Stimulated activated CD8-positive, alpha-beta memory T cell treated with anti-CD3 and anti-CD28 coated beads, Interleukin-4, amount 100 ng/mL, for 48 hours (primary cell): ENCODE results near the gene OTUD3.
"Not testable (repeated sequence)": the region's sequence is repeated elsewhere in the genome, so short reads cannot be mapped to it uniquely, and the experiment has no call there.

Experiments used
- DNase-seq: peaks from one replicate; pipeline ENCODE4 v3.0.0-alpha.2; 2020

Gene OTUD3

DNA sequence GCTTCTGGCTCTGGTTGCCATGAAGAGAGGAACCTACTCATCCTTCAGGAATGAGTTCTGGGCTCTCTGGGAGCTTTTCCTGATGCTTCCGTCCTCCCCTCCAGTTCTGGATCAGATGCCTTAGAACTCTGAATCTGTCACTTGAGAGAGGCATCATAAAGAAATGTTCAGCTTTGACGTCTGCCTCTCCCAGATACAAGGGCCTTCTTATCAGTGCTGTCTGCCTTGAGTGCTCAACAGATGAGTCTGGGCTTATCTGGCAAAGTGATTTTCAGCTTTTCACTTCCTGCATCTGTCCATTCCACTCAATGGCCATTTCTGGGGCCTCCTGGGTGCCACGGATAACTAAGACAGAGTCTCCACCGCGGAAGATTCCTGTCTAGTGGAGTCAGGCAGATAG lies 12.3 kb upstream of the OTUD3 start:
- no peak for DNase-seq

DNA sequence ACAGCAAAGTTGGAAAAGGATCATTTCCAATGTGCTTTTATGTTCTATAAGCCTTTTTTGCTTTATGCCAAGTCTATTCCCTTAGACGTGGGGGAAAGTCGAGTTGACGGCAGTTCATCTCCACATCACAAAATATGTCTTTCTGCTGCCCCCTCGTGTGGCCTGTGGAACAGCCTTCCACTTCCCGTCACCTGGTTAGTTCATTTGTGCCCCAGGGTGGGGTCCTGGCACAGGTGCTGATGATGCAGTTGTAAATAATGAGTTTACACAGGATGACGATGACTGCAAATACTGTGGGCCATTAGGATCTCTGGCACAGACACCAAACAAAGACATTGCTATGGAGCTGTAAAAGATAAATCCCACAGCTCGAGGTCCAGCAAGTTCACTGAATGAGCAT lies 10.0 kb upstream of the OTUD3 start:
- no peak for DNase-seq

DNA sequence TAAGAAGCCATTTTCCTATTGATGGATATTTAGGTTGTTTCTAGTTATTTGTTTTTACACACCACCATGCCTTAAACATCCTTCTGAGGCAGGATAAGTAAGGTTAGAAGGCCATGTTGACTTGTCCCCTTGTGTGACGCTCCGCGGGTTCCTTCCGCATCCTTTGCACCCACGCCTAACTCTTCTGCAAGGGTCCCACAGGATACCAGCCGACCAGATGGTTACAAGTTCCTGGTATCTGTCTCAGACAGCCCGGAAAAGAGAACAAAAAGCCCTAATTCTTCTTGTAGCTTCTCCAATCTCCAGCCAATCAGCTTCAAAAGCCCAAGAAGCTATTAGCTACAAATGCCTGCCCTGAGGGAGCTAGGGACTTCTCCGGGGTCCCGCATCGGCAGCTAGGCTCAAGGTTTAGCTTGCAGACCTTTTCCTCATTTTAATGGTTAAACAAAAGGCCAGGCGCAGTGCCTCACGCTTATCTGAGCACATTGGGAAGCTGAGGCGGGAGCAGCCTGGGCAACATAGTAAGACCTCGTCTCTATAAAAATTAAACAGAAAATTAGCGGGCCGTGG lies 4.9 kb upstream of the OTUD3 start:
- no peak for DNase-seq

DNA sequence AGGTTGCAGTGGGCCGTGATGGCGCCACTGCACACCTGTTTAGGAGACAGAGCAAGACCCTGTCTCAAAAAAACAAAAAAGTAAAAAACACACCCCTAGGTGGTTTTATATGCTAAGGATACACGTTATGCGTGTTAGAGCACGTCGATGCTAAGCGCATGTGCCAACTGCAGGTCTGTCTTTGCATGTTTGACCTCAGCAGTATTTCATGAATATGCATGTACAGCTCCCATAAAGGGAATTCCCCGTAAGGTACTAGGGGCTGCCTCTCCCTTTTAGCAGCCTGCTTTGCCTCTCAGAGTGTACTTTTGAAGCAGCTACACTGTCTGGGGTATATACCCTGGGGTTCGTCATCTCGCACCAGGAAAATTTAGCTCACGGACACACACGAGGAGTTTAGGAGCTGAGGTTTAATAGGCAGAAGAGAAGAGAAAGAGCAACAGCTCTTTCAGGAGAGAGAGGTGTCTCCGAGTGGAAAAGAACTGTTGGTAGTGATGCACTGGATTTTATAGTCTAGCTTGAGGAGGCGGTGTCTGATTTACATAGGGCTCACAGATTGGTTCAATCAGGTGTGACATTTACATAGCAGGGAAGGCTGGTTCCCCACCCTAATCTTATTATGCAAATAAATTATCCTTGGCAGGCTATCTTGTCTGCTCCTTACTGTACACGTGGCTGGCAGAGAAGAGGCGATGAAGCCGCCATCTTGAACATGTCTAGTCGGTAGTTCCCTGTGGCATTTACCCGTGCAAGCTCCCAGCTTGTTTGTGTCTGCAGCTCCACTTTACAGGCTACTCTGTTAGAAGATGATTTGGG lies 4.2 kb upstream of the OTUD3 start:
- DNase-seq: no peak

DNA sequence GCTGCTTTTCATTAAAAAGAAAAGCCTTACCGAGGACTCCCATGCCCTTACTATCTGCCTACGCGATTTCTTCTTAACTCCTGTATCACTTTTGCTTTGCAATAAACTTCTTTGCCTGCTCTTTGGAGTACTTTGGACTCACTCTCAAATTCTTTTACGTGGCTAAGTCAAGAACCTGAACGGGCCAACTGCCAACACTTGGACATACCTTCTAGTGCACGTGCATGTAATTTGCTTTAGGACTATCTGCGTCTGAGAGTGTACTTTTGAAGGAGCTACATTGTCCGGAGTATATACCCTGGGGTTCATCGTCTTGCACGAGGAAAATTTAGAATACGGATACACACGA lies 3.6 kb upstream of the OTUD3 start:
- DNase-seq: no peak

DNA sequence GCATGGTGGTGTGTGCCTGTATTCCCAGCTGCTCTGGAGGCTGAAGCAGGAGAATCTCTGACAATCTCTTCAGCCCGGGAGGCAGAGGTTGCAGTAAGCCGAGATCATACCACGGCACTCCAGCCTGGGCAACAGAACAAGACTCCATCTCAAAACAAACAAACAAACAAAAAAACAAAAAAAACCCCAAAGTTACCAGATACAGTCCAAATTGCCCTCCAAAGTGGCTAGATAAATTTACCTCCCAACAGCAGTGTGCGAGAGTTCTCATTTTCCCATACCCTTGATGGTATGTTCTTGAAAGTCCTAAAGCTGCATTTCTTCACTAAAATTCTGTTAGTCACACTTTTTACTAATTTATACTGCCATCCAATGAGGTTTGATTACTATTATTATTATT lies 3.0 kb upstream of the OTUD3 start:
- no peak for DNase-seq

DNA sequence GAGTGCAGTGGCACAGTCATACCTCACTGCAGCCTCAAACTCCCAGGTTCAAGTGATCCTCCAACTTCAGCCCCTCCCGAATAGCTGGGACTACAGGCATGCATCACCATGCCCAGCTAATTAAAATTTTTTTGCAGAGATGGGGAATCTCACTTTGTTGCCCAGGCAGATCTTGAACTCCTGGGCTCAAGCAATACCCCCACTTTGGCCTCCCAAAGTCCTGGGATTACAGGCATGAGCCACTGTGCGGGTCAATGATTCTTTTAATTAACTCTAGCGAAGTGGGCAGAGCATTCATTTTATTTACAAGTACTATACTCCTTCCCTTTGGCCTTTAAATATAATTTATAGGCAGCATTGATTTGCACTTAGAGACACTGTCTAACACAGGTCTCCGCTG lies 2.5 kb upstream of the OTUD3 start:
- no peak for DNase-seq

DNA sequence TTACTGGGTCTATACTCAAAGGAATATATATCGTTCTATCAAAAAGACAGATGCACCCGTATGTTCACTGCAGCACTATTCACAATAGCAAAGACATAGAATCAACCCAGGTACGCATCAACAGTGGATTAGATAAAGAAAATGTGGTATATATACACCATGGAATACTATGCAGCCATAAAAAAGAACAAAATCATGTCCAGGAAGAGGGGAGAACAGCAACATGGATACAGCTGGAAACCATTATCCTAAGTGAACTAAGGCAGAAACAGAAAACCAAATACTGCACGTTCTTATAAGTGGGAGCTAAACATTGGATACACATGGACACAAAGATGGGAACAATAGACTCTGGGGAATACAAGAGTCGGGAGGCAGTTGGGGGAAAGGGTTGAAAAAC lies 1.4 kb upstream of the OTUD3 start:
- not testable (repeated sequence) for DNase-seq

DNA sequence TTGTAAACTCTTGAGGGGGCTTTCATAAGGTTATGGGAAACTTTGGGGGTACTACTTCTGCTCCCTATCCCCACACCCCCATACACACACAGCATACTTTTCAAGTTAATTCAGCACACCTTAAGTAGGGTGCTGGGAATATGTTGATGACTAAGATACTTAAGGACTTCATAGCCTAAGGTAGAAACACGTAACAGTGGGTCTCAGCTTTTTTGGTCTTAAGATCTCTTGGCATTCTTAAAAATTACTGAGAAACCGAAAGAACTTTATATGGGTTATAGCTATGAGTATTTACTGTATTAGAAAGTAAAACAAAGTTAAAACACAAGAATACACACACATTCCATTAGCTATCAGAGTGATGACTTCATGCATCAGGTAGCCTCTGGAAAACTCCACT lies 2.1 kb downstream of the OTUD3 start:
- DNase-seq: no peak

DNA sequence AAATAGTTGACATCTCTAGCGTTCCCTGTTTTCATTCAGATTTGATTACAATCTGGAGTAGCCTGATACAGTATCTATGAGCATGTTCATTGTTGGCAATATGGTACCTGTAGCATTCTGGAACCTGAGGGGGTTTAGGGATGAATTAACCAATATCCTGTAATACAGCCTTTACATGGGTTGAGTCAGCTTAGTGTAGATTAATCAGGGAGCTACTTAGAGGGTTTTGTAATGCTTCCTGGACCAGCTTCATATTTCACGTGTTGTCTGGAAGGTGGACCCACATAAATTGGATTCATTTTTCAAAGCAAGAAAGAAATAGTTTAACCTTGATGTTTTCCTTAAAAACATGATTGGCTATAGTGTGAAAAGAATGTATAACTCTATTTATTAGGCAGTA lies 3.6 kb downstream of the OTUD3 start:
- DNase-seq: no peak

DNA sequence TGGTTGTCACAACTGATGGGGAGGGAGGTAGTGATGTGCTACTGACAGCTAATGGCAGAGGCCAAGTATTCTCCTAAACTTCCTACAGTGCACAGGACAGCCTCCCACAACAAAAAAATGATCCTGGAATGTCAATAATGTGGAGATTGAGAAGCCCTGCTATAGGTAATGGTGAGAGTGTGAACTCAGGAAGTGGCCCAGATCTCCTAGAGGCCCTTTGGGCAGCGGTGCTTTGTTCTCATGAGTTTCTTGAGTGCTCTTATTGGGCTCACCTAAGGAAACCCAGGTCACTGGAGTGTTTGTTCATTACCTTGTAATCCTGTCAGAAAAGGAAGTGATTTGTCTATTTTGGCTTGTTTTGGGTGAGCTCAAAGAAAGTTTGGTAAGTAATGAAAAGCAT lies 5.9 kb downstream of the OTUD3 start:
- DNase-seq: no peak

DNA sequence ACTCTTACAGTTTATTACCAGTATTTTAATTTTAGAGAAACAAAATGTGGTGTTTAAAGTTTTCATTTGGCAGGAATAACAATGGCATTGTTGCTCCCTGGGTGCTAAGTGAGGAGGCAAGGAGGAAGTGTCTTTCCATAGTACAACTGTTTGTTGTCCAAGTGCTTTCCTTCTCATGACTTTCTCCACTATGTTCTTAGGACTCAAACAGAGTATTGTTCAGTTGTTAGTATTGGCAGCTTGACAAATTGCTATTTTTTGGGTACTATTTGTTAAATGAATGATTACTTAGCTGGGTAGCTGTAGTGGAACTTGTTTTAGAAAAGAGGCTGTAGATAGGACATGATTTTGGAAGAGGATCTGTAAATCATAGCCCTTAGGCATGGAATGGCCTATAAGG lies 7.5 kb downstream of the OTUD3 start:
- DNase-seq: no peak

DNA sequence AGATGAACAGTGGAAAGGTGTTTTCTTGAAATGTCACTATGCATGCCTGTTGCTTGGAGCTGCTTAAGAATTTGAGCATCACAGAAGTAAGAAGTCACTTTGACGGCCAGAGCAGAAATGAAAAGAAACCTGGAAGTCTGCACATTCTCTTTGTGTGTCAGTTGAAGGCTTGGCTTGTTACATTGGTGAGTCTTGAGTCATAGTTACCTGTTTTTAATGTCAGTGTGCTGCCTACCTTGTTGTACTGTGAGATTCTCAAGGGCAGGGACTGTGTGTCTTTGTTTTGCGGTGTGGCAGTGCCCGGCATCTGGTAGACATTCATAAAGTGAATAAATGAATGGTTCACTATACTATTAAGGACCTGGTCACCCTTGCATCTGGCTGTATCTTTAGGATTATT lies 9.9 kb downstream of the OTUD3 start:
- DNase-seq: no peak

DNA sequence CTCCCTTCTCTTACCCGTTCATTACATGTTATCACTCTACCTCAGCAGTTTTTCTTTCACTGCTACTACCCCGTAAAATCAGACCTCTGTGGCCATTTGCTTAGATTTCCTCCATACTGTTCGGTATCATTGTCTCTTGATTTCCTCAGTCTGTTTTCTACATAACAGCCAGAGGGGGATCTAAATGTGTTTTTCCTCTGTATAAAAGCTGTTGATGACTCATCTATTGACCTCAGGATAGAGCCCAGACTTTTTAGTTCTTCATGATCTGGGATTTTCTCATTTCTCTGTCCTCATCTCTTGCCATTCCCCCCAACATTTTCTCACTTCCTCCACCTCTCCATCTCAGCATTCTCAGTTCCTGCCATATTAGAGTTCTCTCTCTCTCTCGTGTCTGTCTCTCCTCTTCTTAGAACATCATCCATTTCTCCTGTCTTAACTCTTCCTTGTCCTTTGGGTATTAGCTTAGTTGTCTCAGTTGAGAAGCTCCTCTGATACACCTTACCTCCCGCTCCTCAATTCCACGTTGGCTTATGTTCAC lies 10.5 kb downstream of the OTUD3 start:
- no peak for DNase-seq

DNA sequence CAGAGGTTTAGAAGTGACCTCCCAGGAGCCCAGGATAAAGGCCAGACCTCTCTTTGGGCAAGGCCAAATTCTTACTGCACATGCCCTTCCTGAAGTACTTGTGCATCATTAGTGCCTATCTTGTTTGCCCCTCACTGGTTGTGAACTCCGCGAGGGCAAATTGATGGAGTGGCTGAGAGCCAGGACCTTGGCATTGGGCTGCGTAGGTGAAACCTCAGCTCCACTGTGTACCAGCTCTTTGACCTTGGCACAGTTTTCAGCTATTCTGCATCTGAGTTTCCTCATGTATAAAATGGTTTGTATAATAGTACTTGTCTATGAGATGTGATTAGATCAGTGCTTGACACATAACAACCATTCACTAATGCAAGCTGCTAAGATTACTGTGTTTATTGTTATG lies 11.5 kb downstream of the OTUD3 start:
- no peak for DNase-seq

DNA sequence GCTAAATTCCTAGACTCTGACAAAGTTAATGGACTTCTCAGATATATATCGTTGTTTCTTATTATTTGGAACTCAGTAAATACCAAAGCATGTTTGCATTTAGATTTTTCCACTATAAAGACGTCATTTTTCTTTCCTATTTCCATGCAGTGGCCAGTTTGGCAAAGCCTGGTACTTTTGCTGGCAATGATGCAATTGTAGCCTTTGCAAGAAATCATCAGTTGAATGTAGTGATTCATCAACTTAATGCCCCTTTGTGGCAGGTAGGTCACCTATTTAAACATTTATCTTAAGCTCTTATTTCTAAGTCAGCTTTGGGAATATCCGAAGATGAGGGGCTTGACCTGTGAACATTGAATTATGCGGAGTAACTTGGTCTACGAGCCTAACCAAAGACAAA lies 12.0 kb downstream of the OTUD3 start:
- no peak for DNase-seq

DNA sequence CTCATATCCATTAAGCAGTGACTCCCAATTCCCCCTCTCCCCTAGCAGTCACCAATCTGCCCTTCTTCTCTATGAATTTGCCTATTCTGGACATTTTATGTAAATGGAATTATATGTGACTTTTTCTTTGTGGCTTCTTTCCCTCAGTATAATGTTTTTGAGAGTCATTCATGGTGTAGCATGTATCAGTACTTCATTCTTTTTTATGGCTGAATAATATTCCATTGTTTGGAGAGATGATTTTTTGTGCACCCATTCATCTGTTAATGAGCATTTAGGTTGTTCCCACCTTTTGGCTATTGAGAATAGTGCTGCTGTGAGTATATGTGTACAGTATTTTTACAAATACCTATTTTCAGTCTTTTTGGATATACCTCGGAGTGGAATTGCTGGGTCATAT lies 19.5 kb downstream of the OTUD3 start:
- no peak for DNase-seq

DNA sequence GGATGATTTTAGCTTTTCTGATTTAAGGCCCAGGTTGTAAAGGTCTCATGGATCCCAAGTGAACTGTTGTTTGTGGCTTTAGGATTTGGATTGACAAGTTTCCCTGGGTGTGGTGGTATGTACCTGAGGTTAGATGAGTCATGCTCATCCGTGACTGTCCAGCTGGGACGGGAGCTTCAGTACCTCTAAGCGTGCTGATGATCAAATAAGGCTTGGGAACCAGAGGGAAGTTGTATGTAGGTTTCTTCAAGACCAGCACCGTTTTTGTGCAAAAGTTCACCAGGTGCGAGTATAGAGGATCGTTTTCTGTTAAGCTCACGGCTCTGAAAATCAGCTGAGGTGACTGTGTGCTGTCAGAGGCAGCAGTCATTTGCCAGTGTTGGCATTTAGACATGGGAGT lies 21.4 kb downstream of the OTUD3 start:
- DNase-seq: no peak

DNA sequence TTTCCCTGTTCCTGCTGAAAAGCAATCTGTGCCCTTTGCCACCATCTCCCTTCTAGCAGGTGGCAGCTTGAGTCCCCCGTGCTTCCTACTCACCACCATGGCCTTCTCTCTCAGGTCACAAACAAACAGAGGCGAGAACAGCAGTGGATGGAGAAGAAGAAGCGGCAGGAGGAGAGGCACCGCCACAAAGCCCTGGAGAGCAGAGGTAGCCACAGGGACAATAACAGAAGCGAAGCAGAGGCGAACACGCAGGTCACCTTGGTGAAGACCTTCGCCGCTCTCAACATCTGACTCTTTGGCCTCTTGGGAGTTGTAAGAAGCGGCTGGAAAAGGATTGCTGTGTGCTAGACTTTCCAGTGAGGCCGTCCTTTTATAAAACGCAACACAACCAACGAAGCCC lies 25.3 kb downstream of the OTUD3 start:
- no peak for DNase-seq

DNA sequence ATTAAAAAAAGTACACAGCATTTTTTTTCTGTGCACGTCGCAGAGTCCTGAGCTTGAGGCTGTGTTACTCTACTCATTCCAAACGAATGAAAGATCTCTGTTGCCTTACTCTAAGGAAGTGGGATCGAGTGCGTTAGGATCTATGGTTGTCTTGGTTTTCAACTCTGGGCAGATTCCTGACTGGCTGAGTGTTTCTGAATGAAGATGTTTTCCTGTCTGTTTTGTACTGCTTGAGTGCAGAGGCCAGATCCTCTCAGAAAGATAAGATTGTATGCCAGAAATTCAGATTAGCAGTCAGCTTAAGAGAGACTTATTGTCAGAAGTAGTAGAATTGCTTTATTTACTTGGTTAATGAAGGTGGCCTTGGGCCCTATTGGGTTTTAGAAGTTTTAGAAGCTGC lies 27.2 kb downstream of the OTUD3 start:
- no peak for DNase-seq

DNA sequence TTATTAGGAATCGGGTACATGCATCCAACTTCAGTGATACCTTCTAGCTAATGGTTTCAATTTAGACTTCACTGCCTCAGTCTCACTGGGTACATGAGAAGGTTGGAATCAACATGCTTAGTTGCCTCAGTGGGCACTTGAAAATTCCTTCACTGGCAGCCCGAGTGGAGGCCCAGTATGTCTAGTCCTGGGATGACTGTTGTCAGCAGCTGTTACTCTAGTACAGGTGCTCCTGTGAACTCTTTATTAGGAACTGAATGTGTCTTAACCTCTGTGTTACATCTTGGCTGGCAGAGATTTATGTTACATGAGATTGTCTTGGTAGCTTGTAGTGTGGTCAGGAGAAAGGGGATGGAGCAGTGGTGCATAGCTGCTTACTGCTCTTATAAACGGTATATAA lies 27.8 kb downstream of the OTUD3 start:
- no peak for DNase-seq

DNA sequence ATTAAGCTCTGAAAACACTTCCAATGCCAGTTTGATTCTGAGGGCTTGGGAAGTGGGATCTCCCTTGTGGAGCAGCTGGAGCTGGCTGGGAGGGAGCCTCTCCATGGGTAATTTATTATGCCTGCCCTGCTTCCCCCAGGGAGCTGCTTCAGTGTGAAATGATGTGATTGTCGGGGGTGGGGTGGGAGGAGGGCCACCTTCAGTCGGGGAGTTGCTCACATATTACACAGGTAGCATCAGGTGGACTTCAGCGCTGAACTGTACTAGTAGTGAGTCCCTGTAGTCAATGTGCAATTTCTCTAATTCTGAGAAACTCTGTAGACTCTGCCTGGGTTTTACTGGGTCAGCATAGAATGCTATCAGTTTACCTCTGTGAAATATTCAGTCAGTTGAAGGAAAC lies 28.5 kb downstream of the OTUD3 start:
- no peak for DNase-seq

DNA sequence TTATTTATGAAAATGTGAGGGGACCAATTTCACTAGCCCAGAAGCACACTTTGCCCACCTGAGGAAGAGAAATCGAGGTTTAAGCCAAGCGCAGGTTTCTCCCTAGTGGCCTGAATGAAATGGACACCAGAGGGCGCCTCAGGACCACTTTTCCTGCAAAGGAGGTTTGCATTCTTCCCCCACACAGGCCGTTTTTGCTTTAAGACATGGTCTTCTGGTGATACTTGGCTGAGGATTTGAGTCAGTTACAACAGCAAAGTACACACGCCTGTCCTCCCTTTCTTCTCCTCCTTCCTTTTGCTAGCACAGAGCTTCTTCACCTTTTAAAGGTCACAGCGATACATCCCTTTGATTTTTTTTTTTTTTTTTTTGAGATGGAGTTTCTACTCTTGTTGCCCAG lies 35.9 kb downstream of the OTUD3 start:
- peak; percentile 92 for DNase-seq

DNA sequence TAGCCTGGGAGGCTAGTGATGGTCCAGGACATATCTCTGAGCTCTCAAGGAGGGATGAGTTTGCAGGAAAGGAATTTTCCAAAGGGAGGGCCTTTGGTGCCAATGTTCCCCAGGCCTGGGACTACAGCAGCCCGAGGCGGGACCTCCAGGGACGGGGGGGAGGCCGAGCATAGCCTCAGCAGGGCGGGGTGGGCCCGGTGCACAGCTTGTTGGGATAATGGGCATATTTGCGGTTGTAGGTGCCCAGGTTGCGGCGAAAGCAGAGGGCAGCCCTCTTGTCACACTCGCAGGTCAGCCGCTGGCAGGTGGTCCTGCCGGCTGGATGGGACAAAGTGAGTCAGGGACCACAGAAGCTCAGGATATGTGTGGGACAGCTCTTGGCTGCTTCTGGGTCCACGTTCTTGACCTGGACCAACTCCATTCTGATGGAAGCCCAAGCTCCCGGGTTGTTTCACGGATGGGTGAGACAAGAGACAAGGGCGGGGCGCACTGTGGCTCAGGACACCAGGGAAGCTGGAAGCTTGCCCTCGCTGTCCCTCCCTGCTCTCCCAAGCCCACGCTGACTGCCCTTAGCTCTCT lies 38.0 kb downstream of the OTUD3 start:
- no peak for DNase-seq

DNA sequence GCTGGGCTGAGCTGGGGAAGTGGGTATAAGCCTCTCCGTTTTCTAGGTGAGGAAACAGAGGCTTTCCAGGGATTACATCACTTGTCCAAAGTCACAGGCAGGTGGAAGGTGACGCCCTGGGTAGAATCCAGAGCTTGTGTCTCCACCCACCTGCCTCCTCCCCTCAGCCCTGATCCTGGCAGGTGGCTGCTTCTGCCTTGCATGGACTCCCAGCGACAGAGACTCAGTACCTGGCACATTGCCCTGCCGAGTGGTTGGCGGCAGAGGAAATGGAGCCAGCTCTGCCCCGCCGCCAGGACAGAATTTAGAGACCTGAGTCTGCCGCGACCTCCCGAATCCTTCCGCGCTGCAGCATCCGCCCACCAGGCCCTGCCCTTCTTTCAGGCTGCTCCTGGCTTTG lies 39.1 kb downstream of the OTUD3 start:
- no peak for DNase-seq
